ENCODE data around the gene RAVER1. TPM values are rescaled to one million over a fixed set of nuclear protein-coding genes. Genes with fewer than 3 reads are reported as not detected.

The RAVER1 gene
- total and polyA plus RNA-seq, 10 of the 15 experiments (the other 5 are each of a cell fraction or from before 2014, with no cell fraction given), result 0.03 to 87.0 (median 12.1) TPM

- TF ChIP-seq ZBTB11 (CRISPR knock-in tag; IDR thresholded peaks at IDR 0.05) (no peak), NFXL1 (IDR thresholded peaks at IDR 0.05; ENCODE audit: borderline replicate concordance) (no peak), TBL1XR1 (IDR thresholded peaks at IDR 0.05; ENCODE audit: low read depth, low read length) (peak; percentile 46), EP300 (IDR thresholded peaks at IDR 0.05; ENCODE audit: borderline replicate concordance in 1 of 2, control insufficient read depth in 1 of 2, low read depth in 2 of 2, low read length in 2 of 2) (no peak), ZNF622 (IDR thresholded peaks at IDR 0.05) (no peak), TCF12 (IDR thresholded peaks at IDR 0.05; ENCODE audit: low read depth, low read length) (0 out of 2 replicates have a peak, but pooled peaks have one; percentile 7), STAT3 (IDR thresholded peaks at IDR 0.05; ENCODE audit: low read depth, low read length) (no peak), RCOR1 (conservative IDR thresholded peaks at IDR 0.05; ENCODE audit: low read depth, low read length) (no peak), USF1 (IDR thresholded peaks at IDR 0.05; ENCODE audit: borderline replicate concordance, extremely low read length, insufficient read depth, low read depth, low read length) (no peak), SREBF2 (IDR thresholded peaks at IDR 0.05; ENCODE audit: low read length) (no peak), CHD4 (IDR thresholded peaks at IDR 0.05) (no peak), ZBTB4 (CRISPR knock-in tag; IDR thresholded peaks at IDR 0.05) (no peak), NFYB (IDR thresholded peaks at IDR 0.05; ENCODE audit: insufficient read depth, low read depth, low read length) (no peak), ZNF217 (IDR thresholded peaks at IDR 0.05) (no peak), NFYA (IDR thresholded peaks at IDR 0.05; ENCODE audit: borderline replicate concordance, low read depth, low read length) (no peak), NFIC (IDR thresholded peaks at IDR 0.05; ENCODE audit: low read depth, low read length) (no peak), MEF2B (IDR thresholded peaks at IDR 0.05; ENCODE audit: partially characterized antibody, poor library complexity, severe bottlenecking) (peak; percentile 87), E2F4 (IDR thresholded peaks at IDR 0.05; ENCODE audit: low read depth, low read length) (no peak)
Measured at GRCh38 chr19:10339380-10339960, 6.1 kb upstream of the RAVER1 start, which contains the start of gene ICAM3 (continued).

Measured in GM12878 (cell line).